WERI-Rb-1 (cell line): ENCODE data around the gene USP13.

Source experiments
- DNase-seq: peaks from one replicate; pipeline ENCODE4 v3.0.0-alpha.2; 2020
- H3K27ac ChIP-seq: fragments of 250-450 bp; sonication (Bioruptor Pico); 2 replicates; pipeline ENCODE4 v1.5.1; 2020; ENCODE audit warnings: mild to moderate bottlenecking, moderate library complexity
- H3K27me3 ChIP-seq: fragments of 250-450 bp; sonication (Bioruptor Pico); 2 replicates; pipeline ENCODE4 v1.5.1; 2021; ENCODE audit warnings: mild to moderate bottlenecking, low read depth, moderate library complexity; ENCODE audit not compliant: insufficient read depth, severe bottlenecking
- H3K36me3 ChIP-seq: fragments of 250-450 bp; sonication (Bioruptor Pico); 2 replicates; pipeline ENCODE4 v1.5.1; 2020; ENCODE audit warnings: mild to moderate bottlenecking, moderate library complexity
- H3K4me3 ChIP-seq: 2 replicates; pipeline ENCODE4 v1.5.1; 2011; ENCODE audit warnings: low read depth, mild to moderate bottlenecking, control low read depth, low read length
- H3K9me3 ChIP-seq: fragments of 250-450 bp; sonication (Bioruptor Pico); 2 replicates; pipeline ENCODE4 v1.5.1; 2021; ENCODE audit warnings: mild to moderate bottlenecking, moderate library complexity; ENCODE audit not compliant: severe bottlenecking
- TF ChIP-seq, protein P1 (sequence below): IDR thresholded peaks from 2 replicates; pipeline ENCODE4 v1.5.1; 2011; ENCODE audit warnings: low read depth, mild to moderate bottlenecking, control low read depth, inconsistent platforms, low read length

USP13 gene

DNA sequence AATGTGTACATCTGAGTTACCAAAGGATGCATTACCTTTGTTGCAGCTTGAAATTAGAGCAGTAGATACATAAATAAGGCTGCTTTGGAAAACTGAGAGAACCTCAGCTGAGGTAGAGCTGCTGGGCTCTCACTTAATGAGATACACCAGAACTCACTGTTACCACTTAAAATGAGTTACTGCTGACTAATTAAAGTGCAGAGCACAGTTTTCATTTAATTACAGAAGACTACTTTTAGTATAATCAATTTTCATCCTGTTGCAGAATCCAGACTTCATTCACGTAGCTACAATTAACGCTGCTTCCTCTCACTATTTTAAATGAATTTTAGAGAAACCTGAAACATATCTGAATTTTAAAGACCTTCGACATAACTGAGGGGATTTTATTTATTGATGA is 169.5 kb downstream of the USP13 start:
- Histone ChIP-seq H3K36me3 (peaks cover 7% of the 10 kb centered on the region), H3K27ac (no peak overlapping the region), H3K27me3 (no peaks in the 10 kb centered on the region), H3K9me3 (no peaks in the 10 kb centered on the region), H3K4me3 (no peak overlapping the region)
- TF ChIP-seq, protein P1, sequence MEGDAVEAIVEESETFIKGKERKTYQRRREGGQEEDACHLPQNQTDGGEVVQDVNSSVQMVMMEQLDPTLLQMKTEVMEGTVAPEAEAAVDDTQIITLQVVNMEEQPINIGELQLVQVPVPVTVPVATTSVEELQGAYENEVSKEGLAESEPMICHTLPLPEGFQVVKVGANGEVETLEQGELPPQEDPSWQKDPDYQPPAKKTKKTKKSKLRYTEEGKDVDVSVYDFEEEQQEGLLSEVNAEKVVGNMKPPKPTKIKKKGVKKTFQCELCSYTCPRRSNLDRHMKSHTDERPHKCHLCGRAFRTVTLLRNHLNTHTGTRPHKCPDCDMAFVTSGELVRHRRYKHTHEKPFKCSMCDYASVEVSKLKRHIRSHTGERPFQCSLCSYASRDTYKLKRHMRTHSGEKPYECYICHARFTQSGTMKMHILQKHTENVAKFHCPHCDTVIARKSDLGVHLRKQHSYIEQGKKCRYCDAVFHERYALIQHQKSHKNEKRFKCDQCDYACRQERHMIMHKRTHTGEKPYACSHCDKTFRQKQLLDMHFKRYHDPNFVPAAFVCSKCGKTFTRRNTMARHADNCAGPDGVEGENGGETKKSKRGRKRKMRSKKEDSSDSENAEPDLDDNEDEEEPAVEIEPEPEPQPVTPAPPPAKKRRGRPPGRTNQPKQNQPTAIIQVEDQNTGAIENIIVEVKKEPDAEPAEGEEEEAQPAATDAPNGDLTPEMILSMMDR, result no peak
- DNase-seq, result no peak

DNA sequence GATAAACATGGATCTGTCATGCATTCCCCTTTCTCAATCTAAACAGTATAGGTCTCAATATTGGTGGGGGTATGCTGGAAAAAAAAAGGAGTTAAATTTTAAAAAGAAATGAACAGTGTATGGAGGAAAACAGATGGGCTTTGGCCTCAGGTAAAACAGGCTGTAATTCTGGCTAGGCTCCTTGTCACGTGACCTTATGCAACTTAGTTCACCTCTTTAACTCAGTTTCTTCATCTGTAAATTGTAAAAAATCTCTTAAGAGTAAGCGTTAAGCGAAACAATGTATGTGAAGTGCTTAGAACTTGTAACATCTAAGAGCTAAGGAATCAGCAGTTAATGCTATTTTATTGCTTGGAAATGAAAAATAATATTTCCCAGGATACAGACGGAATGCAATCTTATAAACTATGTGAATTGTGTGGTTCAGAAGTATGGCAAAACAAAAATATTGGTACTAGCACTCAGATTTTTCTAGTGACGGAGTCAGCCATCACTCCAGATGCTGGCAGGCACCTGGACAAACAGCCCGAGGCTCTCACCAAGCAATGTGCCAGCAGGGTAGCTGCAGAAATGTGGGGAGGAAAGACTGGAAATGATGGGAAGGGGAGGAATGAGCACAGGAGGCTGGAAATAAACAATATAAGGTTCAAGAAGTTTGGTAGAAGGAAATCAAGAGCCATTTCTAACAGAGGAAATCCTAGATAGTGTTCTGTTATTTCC is 172.8 kb downstream of the USP13 start:
- no peaks in the 10 kb centered on the region for H3K27me3 ChIP-seq
- no peak overlapping the region for H3K27ac ChIP-seq
- no peak overlapping the region for H3K4me3 ChIP-seq
- TF ChIP-seq, protein P1, result no peak
- no peaks in the 10 kb centered on the region for H3K9me3 ChIP-seq
- H3K36me3 ChIP-seq, result no peaks in the 10 kb centered on the region
- no peak for DNase-seq

DNA sequence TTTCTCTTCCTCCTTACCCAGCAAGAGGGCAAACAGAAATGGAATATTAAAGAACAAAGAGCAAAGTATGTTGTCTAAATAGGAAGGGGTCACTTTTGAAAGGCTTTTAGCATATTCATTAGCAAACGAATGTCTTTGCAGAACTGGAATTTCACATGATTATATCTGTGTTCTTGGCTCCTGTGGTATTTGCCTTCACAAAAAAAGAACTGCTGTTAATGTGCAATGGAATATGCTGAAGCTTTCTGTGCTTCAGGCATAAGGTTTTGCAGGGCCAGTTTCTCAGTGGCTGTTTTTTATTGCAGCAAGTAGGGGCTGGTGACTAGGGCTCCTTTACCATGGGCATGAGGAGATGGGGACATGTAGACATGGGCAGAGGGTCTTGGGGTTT is 173.4 kb downstream of the USP13 start:
- TF ChIP-seq, protein P1, result no peak
- DNase-seq, result no peak
- H3K27me3 ChIP-seq, result no peaks in the 10 kb centered on the region
- no peak overlapping the region for H3K4me3 ChIP-seq
- H3K36me3 ChIP-seq, result no peaks in the 10 kb centered on the region
- no peak overlapping the region for H3K27ac ChIP-seq
- no peaks in the 10 kb centered on the region for H3K9me3 ChIP-seq

DNA sequence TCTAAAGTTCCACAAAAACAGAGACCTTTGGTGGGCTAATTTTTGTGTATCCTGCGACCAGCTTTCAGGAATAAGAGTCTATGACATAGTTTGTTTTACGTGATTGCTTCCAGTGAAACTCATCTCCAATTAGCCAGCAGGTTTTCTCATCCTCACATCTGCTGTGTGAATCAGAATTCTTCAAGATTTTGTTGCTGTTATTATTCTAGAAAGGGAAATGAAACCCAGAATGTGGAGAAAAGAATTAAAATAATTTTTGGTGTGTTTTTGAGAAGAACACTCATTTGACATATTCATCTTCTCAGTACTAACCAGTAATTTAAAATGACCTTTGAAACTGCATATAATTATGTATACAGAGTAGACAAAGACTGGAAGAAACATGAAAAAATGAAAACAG is 175.9 kb downstream of the USP13 start:
- DNase-seq, result no peak
- Histone ChIP-seq H3K4me3 (no peak overlapping the region), H3K9me3 (no peaks in the 10 kb centered on the region), H3K27ac (no peak overlapping the region), H3K36me3 (no peaks in the 10 kb centered on the region), H3K27me3 (no peaks in the 10 kb centered on the region)
- TF ChIP-seq, protein P1, result no peak

DNA sequence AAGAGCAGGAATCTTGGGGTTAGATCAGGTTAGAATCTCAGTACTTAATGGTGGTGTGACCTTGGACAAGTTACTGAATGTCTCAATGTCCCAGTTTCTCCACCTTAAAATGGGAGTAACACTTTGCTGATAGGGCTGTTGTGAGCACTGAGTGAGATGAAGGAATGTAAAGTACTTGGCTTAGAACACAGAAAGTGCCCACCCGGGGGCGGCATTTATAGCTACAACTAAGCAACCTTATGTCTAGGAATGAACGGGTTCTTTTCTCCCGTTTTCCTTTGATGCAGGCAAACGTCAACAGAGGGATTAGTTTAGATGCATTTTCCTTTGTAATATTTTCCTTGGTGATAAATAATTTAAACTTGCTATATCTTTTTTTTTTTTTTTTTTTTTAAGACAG is 176.6 kb downstream of the USP13 start:
- Histone ChIP-seq H3K27ac (no peak overlapping the region), H3K27me3 (no peaks in the 10 kb centered on the region), H3K4me3 (no peak overlapping the region), H3K36me3 (no peaks in the 10 kb centered on the region), H3K9me3 (no peaks in the 10 kb centered on the region)
- no peak for DNase-seq
- TF ChIP-seq, protein P1, result no peak

DNA sequence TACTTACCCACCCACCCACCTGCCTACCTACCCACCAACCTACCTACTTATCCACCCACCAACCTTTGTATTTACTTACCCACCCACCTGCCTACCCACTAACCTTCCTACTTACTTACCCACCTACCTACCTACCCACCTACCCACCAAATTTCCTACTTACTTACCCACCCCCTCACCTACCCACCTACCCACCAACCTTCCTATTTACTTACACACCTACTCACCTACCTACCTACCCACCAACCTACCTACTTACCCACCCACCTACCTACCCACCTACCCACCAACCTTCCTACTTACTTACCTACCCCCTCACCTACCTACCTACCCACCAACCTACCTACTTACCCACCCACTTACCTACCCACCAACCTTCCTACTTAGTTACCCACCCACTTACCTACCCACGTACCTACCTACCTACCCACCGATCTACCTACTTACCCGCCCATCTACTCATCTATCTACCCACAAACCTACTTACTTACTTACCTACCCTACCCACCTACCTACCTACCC is 179.6 kb downstream of the USP13 start:
- Histone ChIP-seq H3K27me3 (no peaks in the 10 kb centered on the region), H3K36me3 (no peaks in the 10 kb centered on the region), H3K9me3 (no peaks in the 10 kb centered on the region)

More for the DNA sequence above, 179.6 kb downstream of the USP13 start:
- DNase-seq, result no peak
- Histone ChIP-seq H3K27ac (no peak overlapping the region), H3K4me3 (no peak overlapping the region)
- TF ChIP-seq, protein P1, result no peak
